ENCODE data around the gene GNG7.
A peak's percentile ranks its signal among the peaks of the same experiment; 100 is the strongest.
"Not testable (repeated sequence)": the region's sequence is repeated elsewhere in the genome, so short reads cannot be mapped to it uniquely, and the experiment has no call there.

GNG7 gene

DNA sequence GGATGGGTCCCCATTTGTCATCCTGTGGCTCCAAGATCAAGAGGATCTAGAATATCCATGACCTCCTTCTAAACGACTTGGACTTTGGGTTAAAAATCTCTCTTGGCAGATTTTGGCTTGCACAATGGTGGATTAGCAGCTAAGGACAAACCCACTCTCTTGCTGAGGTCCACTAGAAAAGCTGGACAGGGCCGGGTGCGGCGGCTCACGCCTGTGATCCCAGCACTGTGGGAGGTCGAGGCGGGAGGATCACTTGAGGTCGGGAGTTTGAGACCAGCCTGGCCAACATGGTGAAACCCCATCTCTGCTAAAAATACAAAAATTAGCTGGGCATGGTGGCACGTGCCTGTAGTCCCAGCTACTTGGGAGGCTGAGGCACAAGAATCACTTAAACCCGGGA is 172.6 kb downstream of the GNG7 start:
- not testable (repeated sequence) for DNase-seq

DNA sequence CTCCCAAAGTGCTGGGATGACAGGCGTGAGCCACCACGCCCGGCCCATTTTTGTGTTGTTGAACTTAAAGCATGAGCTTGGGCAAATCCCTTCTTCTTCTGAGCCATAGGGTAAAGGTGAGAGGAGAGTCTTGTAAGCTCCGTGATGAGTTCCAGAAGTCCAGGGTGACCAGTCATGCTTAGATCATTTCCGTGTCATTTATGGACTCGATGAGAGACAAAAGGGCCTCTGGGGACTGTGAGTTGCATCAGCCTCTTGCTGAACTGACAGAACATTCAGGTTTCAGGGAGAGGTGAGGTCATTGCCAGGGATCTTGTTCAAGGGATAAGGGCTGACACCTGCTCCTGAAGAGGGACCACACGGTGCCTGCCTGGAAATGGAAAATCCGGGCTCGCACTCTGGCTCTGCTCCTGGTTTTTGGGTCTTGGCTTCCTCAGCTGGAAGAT is 173.0 kb downstream of the GNG7 start:
- no peak for DNase-seq

DNA sequence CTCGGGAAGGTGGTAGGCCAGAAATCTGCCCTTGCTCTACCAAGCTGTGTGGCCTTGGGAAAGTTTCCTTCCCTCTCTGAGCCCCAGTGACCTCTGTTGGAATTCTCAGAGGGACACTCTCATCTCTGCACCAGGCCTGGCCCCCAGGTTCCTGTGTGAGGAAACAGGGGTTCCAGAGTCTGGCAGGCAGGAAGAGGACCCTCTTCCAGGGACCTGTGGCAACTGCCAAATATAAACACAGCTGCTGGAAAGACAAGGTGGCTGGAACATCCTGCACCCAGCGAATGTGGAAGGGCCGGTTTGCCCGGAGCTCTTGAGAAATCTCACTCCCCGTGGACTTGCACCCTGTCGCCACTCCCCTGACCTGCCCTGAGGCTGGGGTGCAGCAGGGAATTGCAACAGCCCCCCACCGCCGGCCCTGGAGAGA is 173.8 kb downstream of the GNG7 start:
- DNase-seq, result no peak

DNA sequence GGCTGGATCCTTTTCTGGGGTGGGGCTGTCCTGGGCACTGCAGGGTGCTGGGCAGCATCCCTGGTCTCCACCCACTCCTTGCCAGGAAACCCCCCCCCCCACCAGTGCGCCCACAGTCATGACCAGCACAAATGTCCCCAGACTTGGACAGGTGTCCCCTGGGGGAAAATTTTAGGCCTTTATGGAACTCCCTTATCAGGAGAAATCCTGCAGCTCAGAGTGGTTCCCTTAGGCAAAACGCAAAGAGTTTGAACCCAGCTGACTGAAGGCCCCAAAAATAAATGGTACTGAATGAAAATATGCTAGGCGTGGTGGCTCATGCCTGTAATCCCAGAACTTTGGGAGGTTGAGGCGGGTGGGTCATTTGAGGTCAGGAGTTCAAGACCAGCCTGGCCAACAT is 174.8 kb downstream of the GNG7 start:
- DNase-seq, result no peak

GRCh38 chr19:2527171-2527570 is 175.3 kb downstream of the GNG7 start:
- DNase-seq, result no peak

- DNase-seq, result no peak
Observed at GRCh38 chr19:2524840-2525723, 177.4 kb downstream of the GNG7 start.

GRCh38 chr19:2524361-2524839 is 178.1 kb downstream of the GNG7 start:
- no peak for DNase-seq

DNA sequence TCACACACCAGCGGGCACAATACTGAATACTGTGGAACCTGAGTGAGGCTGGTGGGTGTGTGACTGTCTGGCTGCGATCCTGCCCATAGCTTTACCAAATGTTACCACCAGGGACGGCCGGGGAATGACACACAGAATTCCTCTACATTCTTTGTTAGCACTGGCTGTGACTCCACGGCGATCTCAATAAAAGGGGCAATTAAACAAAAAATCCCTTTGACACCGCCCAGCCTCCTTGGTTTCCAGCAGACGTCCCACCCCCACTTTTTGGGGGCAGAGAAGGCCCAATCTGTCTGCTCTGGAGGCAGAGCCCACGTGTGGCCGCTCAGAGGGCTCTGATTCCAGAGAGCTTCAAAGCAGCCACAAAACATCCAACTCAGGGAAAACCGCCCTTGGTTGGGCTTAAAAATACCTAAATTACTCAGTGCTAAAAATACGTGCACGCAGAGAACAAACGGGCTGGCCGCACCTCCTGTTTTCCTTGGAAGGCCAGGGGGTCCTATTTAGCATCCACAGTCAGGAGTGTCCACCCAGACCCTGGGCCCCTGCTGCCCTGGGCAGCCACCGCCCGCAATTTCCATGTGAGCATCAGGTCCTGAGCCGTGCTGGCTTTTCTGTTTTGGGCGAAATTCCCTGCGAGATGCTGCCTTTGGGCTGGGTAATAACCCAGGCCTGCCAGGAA is 178.7 kb downstream of the GNG7 start:
- no peak for DNase-seq

- no peak for DNase-seq
Observed at GRCh38 chr19:2519482-2519881, 183.0 kb downstream of the GNG7 start.

DNA sequence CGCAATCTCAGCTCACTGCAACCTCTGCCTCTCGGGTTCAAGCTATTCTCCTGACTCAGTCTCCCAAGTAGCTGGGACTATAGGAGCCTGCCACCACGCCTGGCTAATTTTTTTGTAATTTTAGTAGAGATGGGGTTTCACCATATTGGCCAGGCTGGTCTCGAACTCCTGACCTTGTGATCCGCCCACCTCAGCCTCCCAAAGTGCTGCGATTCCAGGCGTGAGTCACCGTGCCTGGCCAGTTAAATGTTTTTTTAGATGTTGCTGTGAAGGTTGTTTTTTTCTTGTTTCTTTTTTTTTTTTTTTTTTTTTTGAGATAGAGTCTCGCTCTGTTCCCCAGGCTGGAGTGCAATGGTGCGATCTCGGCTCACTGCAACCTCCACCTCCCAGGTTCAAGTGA is 183.6 kb downstream of the GNG7 start:
- not testable (repeated sequence) for DNase-seq

DNA sequence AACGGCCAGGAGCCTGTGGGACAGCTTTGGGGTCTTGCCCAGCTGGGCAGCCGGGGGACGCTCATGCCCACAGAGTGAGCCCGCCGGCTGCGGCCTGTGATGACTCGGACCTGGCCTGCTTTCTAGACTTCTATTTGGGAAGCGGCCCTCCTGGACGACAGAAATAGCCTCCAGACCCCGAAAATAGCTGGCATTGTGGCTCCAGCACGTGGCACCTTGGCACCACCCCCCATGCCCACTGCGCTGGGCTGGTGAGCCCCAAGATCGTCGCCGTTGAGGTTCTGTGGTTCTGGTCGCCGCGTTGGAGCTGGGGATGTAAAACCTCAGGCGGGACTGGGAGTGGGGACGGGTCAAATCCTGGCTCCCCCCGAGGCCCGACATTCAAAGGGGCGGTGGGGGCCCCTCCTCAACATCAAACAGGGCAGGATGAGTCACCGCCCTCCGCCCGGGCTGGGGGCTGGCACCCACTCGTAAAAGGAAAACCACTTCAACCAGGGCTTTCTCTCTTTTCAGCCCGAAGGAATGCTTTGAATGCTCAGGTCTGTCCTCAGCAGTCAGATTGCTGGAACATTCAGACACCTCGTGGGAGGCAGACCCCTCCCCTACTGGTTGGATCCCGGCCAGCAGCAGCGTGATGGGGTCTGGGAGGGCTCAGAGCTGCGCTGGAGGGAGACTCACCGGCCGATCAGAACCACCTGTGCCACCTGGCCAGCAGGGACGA is 184.5 kb downstream of the GNG7 start:
- DNase-seq, result no peak

GRCh38 chr19:2516727-2517126 is 185.8 kb downstream of the GNG7 start:
- DNase-seq, result no peak

- no peak for DNase-seq
Observed at GRCh38 chr19:2514981-2515518, 187.4 kb downstream of the GNG7 start.

GRCh38 chr19:2512523-2513431 is 189.7 kb downstream of the GNG7 start:
- no peak for DNase-seq

DNA sequence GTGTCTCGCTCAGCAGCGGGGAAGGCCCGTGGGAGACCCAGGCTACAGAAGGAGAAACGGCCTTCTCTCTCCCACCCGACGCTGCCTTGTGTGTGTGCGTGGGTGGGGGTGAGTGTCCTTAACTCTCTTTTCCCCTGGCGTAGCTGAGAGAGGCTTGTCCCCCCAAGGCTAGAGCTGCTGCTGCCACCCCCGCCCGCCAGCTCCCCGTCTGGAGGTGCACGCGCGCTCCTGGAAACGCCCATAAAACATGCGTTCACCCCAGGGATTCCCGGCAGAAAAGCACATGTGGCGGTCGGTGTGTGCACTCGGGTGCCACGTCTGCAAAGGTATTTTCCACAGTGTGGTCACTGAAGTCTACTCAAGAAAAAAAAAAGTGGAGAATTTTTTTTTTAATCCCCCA is 190.5 kb downstream of the GNG7 start:
- DNase-seq, result no peak

DNA sequence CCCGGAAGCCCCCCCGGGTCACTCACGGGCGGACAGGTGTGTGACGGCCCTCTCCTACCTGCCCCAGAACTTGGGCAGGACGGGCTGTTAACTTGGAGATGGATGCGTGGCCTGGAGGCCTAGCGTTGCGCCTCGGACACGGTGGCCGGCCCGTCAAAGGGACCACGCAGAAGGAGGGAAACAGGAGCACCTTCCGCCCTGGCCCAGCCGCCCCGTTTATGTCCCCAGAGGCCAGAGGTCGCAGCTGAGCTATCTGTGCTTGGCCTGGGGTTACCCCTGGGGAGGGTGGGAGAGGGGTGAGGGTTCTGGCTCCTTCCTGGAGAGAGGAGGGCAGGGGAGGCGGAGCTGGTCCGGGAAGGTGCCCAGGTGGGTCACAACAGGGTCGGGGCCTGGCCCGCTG is 190.9 kb downstream of the GNG7 start:
- no peak for DNase-seq

GRCh38 chr19:2509096-2509495 is 193.4 kb downstream of the GNG7 start:
- DNase-seq, result no peak

DNA sequence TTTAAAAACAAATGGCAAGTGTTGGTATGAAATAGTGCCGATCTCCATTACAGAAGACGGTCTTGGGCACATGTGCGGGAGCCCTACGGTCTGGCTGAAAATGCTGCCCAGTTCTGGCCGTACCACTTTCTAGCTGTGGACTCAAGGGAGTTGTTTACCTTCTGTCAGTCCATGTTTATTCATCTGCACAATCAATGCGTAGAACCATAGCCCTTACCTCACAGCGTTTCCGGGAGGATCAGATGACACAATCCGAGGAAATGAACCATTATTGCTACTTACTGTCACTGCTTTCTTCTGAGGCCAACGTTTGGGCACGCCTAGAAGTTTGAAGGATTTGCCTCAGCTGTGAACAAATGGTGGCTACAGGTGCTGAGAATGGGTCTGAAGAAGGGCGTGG is 195.4 kb downstream of the GNG7 start:
- DNase-seq, result peak; percentile 39 to 66

DNA sequence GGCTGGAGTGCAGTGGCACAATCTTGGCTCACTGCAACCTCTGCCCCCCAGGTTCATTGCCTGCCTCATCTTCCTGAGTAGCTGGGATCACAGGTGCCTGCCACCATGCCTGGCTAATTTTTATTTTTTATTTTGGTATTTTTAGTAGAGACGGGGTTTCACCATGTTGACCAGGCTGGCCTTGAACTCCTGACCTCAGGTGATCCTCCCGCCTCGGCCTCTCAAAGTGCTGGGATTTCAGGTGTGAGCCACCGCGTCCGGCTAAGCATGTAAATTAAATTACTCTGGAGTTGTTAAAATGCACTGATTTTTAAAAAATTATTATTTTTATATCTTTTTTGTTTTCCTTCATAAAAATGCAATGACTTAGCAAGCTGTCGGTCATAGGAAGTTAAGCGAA is 195.8 kb downstream of the GNG7 start:
- DNase-seq, result not testable (repeated sequence)

- DNase-seq, result peak; percentile 81 to 90
Observed at GRCh38 chr19:2503521-2504109, 198.9 kb downstream of the GNG7 start.

- no peak for DNase-seq
Observed at GRCh38 chr19:2500841-2501261, 201.6 kb downstream of the GNG7 start.

GRCh38 chr19:2500156-2500555 is 202.3 kb downstream of the GNG7 start:
- DNase-seq, result no peak

All from inflammatory macrophage treated with lipopolysaccharide for 1 hour (primary cell).